Nephron (organoid): ENCODE data around the gene PRDM16.

Experiments used
- H3K27ac Mint-ChIP-seq, 3 experiments: 2 replicates each; pipeline ENCODE4 v1.8.0; 2020; ENCODE audit warnings: mixed read lengths in 3 of 3, mild to moderate bottlenecking in 2 of 3, moderate library complexity in 1 of 3
- H3K27me3 Mint-ChIP-seq: 2 replicates; pipeline ENCODE4 v1.8.0; 2021; ENCODE audit warnings: low read depth, mild to moderate bottlenecking, moderate library complexity, mixed read lengths
- H3K36me3 Mint-ChIP-seq: 2 replicates; pipeline ENCODE4 v1.8.0; 2020; ENCODE audit warnings: low read depth, mixed read lengths
- H3K4me1 Mint-ChIP-seq: 2 replicates; pipeline ENCODE4 v1.8.0; 2020; ENCODE audit warnings: mixed read lengths
- H3K4me3 Mint-ChIP-seq, 3 experiments: 2 replicates each; pipeline ENCODE4 v1.8.0; 2020; ENCODE audit warnings: mild to moderate bottlenecking in 3 of 3, mixed read lengths in 3 of 3, moderate library complexity in 2 of 3
- H3K9me3 Mint-ChIP-seq: 2 replicates; pipeline ENCODE4 v1.8.0; 2020; ENCODE audit warnings: mixed read lengths
- CTCF ChIP-seq, 3 experiments: fragments of 200-600 bp; sonication (generic); IDR thresholded peaks; one replicate each; pipeline ENCODE4 v1.5.0; 2021; ENCODE audit warnings: antibody characterized with exemption in 3 of 3; ENCODE audit not compliant: unreplicated experiment in 3 of 3

The PRDM16 gene

GRCh38 chr1:3119725-3120124 lies 50.7 kb downstream of the PRDM16 start:
- peak overlapping the region in 2 of 3 experiments; percentile 8 to 51 for H3K4me3 Mint-ChIP-seq
- H3K36me3 Mint-ChIP-seq, result no peaks in the 10 kb centered on the region
- TF ChIP-seq CTCF (IDR thresholded peaks at IDR 0.05; ENCODE audit: unreplicated experiment in 3 of 3), result peak in 2 of 3 experiments; percentile 26 to 39
- no peaks in the 10 kb centered on the region for H3K9me3 Mint-ChIP-seq
- H3K27ac Mint-ChIP-seq, result peak overlapping the region in 2 of 3 experiments; percentile 62 to 75
- H3K4me1 Mint-ChIP-seq, result peaks cover 37% of the 10 kb centered on the region
- H3K27me3 Mint-ChIP-seq, result peaks cover 56% of the 10 kb centered on the region

DNA sequence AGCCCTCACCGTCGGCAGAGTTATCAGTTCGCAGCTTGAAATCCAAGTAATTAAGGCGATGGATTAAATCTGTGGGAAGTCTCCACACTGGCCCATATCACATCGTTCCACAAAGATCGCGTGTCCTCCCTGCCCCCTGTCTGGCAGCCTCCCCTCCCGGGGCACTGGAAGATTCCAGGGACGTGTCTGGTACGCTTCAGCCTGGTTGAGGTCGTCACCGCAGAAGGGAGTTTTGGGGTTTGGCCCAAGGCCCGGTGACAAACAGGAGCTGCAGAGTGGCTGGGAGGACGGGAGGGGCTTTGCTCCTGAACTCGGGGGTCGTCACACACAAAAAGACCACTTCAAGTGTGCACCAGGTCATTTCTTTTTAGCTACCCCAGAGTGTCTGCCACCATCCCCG lies 51.1 kb downstream of the PRDM16 start:
- no peak for TF ChIP-seq CTCF (IDR thresholded peaks at IDR 0.05; ENCODE audit: unreplicated experiment in 3 of 3)
- Mint-ChIP-seq H3K27me3 (peaks cover 53% of the 10 kb centered on the region), H3K27ac (peak overlapping the region in 1 of 3 experiments; percentile 62), H3K36me3 (no peaks in the 10 kb centered on the region), H3K4me1 (peaks cover 37% of the 10 kb centered on the region), H3K4me3 (peak overlapping the region in 1 of 3 experiments; percentile 10), H3K9me3 (no peaks in the 10 kb centered on the region)

GRCh38 chr1:3120994-3121393 lies 52.0 kb downstream of the PRDM16 start:
- H3K9me3 Mint-ChIP-seq, result no peaks in the 10 kb centered on the region
- peak overlapping the region in 2 of 3 experiments; percentile 36 to 81 for H3K27ac Mint-ChIP-seq
- peaks cover 37% of the 10 kb centered on the region for H3K4me1 Mint-ChIP-seq
- no peak for TF ChIP-seq CTCF (IDR thresholded peaks at IDR 0.05; ENCODE audit: unreplicated experiment in 3 of 3)
- peaks cover 50% of the 10 kb centered on the region for H3K27me3 Mint-ChIP-seq
- H3K36me3 Mint-ChIP-seq, result no peaks in the 10 kb centered on the region
- no peak overlapping the region for H3K4me3 Mint-ChIP-seq

GRCh38 chr1:3121401-3122210 lies 52.6 kb downstream of the PRDM16 start:
- Mint-ChIP-seq H3K4me3 (no peak overlapping the region), H3K36me3 (no peaks in the 10 kb centered on the region), H3K4me1 (peaks cover 40% of the 10 kb centered on the region), H3K27me3 (peaks cover 50% of the 10 kb centered on the region), H3K9me3 (no peaks in the 10 kb centered on the region), H3K27ac (peak overlapping the region in 1 of 3 experiments; percentile 52)
- no peak for TF ChIP-seq CTCF (IDR thresholded peaks at IDR 0.05; ENCODE audit: unreplicated experiment in 3 of 3)

DNA sequence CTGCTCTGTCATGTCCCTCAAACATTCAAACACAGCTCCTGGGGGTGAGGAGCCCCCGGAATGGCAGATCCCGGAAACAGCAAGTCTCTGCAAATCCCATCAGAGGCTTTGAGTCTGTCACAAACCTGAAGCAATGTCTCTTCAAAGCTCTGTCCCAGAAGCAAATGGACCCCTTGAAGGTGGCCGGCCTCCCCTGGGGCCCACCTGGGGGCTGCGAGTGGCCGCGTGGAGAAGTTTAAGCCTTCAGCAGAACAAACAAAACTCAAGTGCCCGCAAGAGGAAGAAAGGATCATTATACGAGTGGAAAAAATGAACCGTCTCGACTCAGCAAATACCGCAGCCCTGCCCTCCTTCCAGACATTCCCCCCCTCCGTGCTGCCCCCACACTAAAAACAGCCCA lies 53.3 kb downstream of the PRDM16 start:
- Mint-ChIP-seq H3K9me3 (no peaks in the 10 kb centered on the region), H3K4me1 (peaks cover 41% of the 10 kb centered on the region), H3K4me3 (no peak overlapping the region), H3K36me3 (no peaks in the 10 kb centered on the region), H3K27ac (peak overlapping the region in 1 of 3 experiments; percentile 37), H3K27me3 (peaks cover 50% of the 10 kb centered on the region)
- no peak for TF ChIP-seq CTCF (IDR thresholded peaks at IDR 0.05; ENCODE audit: unreplicated experiment in 3 of 3)

- no peak for TF ChIP-seq CTCF (IDR thresholded peaks at IDR 0.05; ENCODE audit: unreplicated experiment in 3 of 3)
- peaks cover 55% of the 10 kb centered on the region for H3K27me3 Mint-ChIP-seq
- no peaks in the 10 kb centered on the region for H3K36me3 Mint-ChIP-seq
- H3K4me1 Mint-ChIP-seq, result peaks cover 56% of the 10 kb centered on the region
- H3K4me3 Mint-ChIP-seq, result no peak overlapping the region
- no peaks in the 10 kb centered on the region for H3K9me3 Mint-ChIP-seq
- no peak overlapping the region for H3K27ac Mint-ChIP-seq
Measured at GRCh38 chr1:3124246-3124645, 55.2 kb downstream of the PRDM16 start.
